ENCODE data around the gene ZNG1C. TPM values are rescaled to one million over a fixed set of nuclear protein-coding genes. Genes with fewer than 3 reads are reported as not detected.
A peak's percentile ranks its signal among the peaks of the same experiment; 100 is the strongest.
"Not testable (repeated sequence)": the region's sequence is repeated elsewhere in the genome, so short reads cannot be mapped to it uniquely, and the experiment has no call there.

The ZNG1C gene
- total RNA-seq, 1 experiment from 2014 or later: 26.4 TPM

DNA sequence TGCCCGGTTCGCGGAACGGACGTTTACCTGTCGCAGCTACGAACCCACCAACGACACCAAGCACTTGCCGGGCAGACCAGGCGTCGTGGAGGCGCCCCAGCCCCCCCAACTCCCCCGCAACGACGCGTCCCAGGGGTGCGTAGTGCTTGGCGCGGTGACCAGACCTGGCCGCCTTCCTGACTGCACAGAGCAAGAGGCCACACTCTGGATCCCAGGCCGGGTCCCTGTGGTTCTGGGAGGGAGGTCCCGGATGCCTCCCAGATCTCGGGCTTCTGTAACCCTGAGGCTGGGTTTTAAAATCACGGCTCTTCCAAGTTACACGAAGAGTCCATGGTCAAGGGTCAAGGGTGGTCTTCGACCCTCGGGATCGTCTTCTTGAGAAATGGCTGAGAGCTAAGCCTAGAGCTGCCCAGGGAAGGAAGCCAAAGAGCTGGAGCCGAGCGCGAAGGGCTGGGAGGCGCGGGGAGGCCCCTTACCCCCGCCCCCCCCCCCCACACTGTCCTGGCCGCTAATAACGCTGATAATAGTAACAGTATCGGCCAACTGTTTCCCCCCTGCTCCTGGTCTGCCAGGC is 64.7 kb downstream of the ZNG1C start:
- H3K4me2 ChIP-seq (ENCODE audit: insufficient read depth, insufficient read length, low read length); DNase-seq; H3K9me3 ChIP-seq (ENCODE audit: control insufficient read depth, low read depth, low read length); H2BK15ac ChIP-seq (ENCODE audit: low read depth, low read length); H3K23me2 ChIP-seq (ENCODE audit: insufficient read length, low read depth, low read length, poor library complexity, severe bottlenecking); H3K14ac ChIP-seq (ENCODE audit: insufficient read depth, low read length); H3K4me1 Mint-ChIP-seq; H2BK120ac ChIP-seq (ENCODE audit: low read depth, low read length, poor library complexity, severe bottlenecking); H3K9ac ChIP-seq (ENCODE audit: extremely low read depth, insufficient read length, low read length); H3K27me3 ChIP-seq (ENCODE audit: insufficient read depth, low read length); H3K27ac Mint-ChIP-seq; H2AFZ ChIP-seq (ENCODE audit: low read length); H4K91ac ChIP-seq (ENCODE audit: insufficient read length, low read depth, low read length); H4K20me1 ChIP-seq (ENCODE audit: control insufficient read depth, insufficient read depth, insufficient read length); H3K4ac ChIP-seq (ENCODE audit: low read depth, low read length); H2BK5ac ChIP-seq (ENCODE audit: insufficient read length, low read length); H3K18ac ChIP-seq (ENCODE audit: insufficient read length, low read depth, low read length); H3K36me3 Mint-ChIP-seq (ENCODE audit: insufficient read depth in 1 of 3, low read depth in 3 of 3); H3K4me1 ChIP-seq (ENCODE audit: insufficient read depth, low read length); H3K79me2 ChIP-seq (ENCODE audit: insufficient read depth, low read length); H3K56ac ChIP-seq (ENCODE audit: insufficient read length, low read depth, low read length); H3K23ac ChIP-seq (ENCODE audit: insufficient read length, low read depth, low read length); H2BK20ac ChIP-seq (ENCODE audit: low read depth, low read length, poor library complexity, severe bottlenecking); H3T11ph ChIP-seq (ENCODE audit: low read length); H2BK12ac ChIP-seq (ENCODE audit: insufficient read length, low read depth, low read length); H3K9me3 Mint-ChIP-seq; H4K8ac ChIP-seq (replicated peaks; ENCODE audit: insufficient read length, low read depth, low read length); H3K27ac ChIP-seq (ENCODE audit: insufficient read length, low read depth, low read length); H2AK5ac ChIP-seq (ENCODE audit: insufficient read length, low read length); H3K79me1 ChIP-seq (ENCODE audit: insufficient read depth, low read depth, low read length, poor library complexity, severe bottlenecking); H4K5ac ChIP-seq (ENCODE audit: insufficient read length, low read depth, low read length): not testable (repeated sequence)
- WGBS (ENCODE audit: extremely low coverage, insufficient read length, low lambda C conversion rate): no CpG with 5 or more reads among the region's 37 CpGs
- H3K4me3 Mint-ChIP-seq: peak overlapping the region in 1 of 2 experiments; percentile 55; a peak in 1 of 5 replicates
- peaks cover 17% of the 10 kb centered on the region for H3K27me3 Mint-ChIP-seq (ENCODE audit: low read depth)

DNA sequence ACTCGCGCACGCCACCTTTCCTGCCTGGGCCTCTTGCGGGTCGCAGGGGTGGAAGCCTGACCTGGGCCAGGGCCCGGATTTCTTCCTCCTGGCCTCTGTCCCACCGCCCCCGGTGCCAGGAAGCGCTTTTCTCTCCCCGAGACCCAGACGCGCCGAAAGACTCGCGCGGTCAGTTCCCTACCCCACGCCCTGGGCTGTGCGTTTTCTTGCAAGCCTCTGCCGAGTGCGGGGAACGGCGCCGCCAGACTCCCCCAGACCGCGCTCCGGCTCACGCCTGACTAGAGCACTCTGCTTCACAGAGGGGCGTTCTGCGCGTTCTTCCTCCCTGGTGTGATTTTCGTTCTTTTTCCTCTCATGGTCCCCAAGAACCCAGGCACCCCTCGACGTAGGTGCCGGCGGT is 65.3 kb downstream of the ZNG1C start:
- not testable (repeated sequence) for H3K4me1 Mint-ChIP-seq; H2AK5ac ChIP-seq (ENCODE audit: insufficient read length, low read length); H2BK20ac ChIP-seq (ENCODE audit: low read depth, low read length, poor library complexity, severe bottlenecking); H4K5ac ChIP-seq (ENCODE audit: insufficient read length, low read depth, low read length); H3K14ac ChIP-seq (ENCODE audit: insufficient read depth, low read length); H4K91ac ChIP-seq (ENCODE audit: insufficient read length, low read depth, low read length); H2BK15ac ChIP-seq (ENCODE audit: low read depth, low read length); H3K9ac ChIP-seq (ENCODE audit: extremely low read depth, insufficient read length, low read length); H3K18ac ChIP-seq (ENCODE audit: insufficient read length, low read depth, low read length); H3K23ac ChIP-seq (ENCODE audit: insufficient read length, low read depth, low read length); H3K4me2 ChIP-seq (ENCODE audit: insufficient read depth, insufficient read length, low read length); H4K8ac ChIP-seq (replicated peaks; ENCODE audit: insufficient read length, low read depth, low read length); H3K23me2 ChIP-seq (ENCODE audit: insufficient read length, low read depth, low read length, poor library complexity, severe bottlenecking); H3K9me3 ChIP-seq (ENCODE audit: control insufficient read depth, low read depth, low read length); DNase-seq; H3K79me1 ChIP-seq (ENCODE audit: insufficient read depth, low read depth, low read length, poor library complexity, severe bottlenecking); H3K9me3 Mint-ChIP-seq; H2BK5ac ChIP-seq (ENCODE audit: insufficient read length, low read length); H3K27ac ChIP-seq (ENCODE audit: insufficient read length, low read depth, low read length); H3K36me3 Mint-ChIP-seq (ENCODE audit: insufficient read depth in 1 of 3, low read depth in 3 of 3); H4K20me1 ChIP-seq (ENCODE audit: control insufficient read depth, insufficient read depth, insufficient read length); H2BK12ac ChIP-seq (ENCODE audit: insufficient read length, low read depth, low read length); H3K4ac ChIP-seq (ENCODE audit: low read depth, low read length); H3K56ac ChIP-seq (ENCODE audit: insufficient read length, low read depth, low read length); H3T11ph ChIP-seq (ENCODE audit: low read length); H2BK120ac ChIP-seq (ENCODE audit: low read depth, low read length, poor library complexity, severe bottlenecking); H3K27ac Mint-ChIP-seq; H3K4me3 Mint-ChIP-seq; H2AFZ ChIP-seq (ENCODE audit: low read length); H3K79me2 ChIP-seq (ENCODE audit: insufficient read depth, low read length); H3K4me1 ChIP-seq (ENCODE audit: insufficient read depth, low read length); H3K27me3 ChIP-seq (ENCODE audit: insufficient read depth, low read length)
- no CpG with 5 or more reads among the region's 35 CpGs for WGBS (ENCODE audit: extremely low coverage, insufficient read length, low lambda C conversion rate)
- H3K27me3 Mint-ChIP-seq (ENCODE audit: low read depth): peaks cover 18% of the 10 kb centered on the region
